Memory B cell (primary cell): ENCODE results near the gene UBA6.

Source experiments
- ATAC-seq: fragments of 150-1000 bp; cut with Tn5 transposase; 2 replicates; pipeline ENCODE4 v1.10.0; 2021; ENCODE audit warnings: low read depth, mild to moderate bottlenecking, moderate library complexity
- DNase-seq, 2 donors: peaks; one replicate each; pipeline ENCODE4 v3.0.0; 2022; ENCODE audit warnings: low spot score in 2 of 2
- H3K27ac Mint-ChIP-seq: one replicate; pipeline ENCODE4 v1.8.0; 2022; ENCODE audit warnings: mild to moderate bottlenecking, moderate library complexity, mixed read lengths
- H3K27me3 Mint-ChIP-seq: one replicate; pipeline ENCODE4 v1.8.0; 2022; ENCODE audit warnings: mixed read lengths
- H3K36me3 Mint-ChIP-seq: one replicate; pipeline ENCODE4 v1.8.0; 2022; ENCODE audit warnings: mild to moderate bottlenecking, mixed read lengths
- H3K4me1 Mint-ChIP-seq: one replicate; pipeline ENCODE4 v1.8.0; 2022; ENCODE audit warnings: mixed read lengths
- H3K4me3 Mint-ChIP-seq: one replicate; pipeline ENCODE4 v1.8.0; 2022; ENCODE audit warnings: mild to moderate bottlenecking, moderate library complexity, mixed read lengths
- H3K9me3 Mint-ChIP-seq: one replicate; pipeline ENCODE4 v1.8.0; 2022; ENCODE audit warnings: mixed read lengths

The UBA6 gene

GRCh38 chr4:67701517-67701850 lies 529 bp upstream of the UBA6 start:
- H3K27me3 Mint-ChIP-seq, result no peaks in the 10 kb centered on the region
- ATAC-seq (no peak), DNase-seq (no peak)
- H3K4me1 Mint-ChIP-seq, result peaks cover 35% of the 10 kb centered on the region
- H3K27ac Mint-ChIP-seq, result peak overlapping the region; percentile 95
- H3K4me3 Mint-ChIP-seq, result peak overlapping the region; percentile 97
- H3K36me3 Mint-ChIP-seq, result peaks cover 20% of the 10 kb centered on the region
- peaks cover 2% of the 10 kb centered on the region for H3K9me3 Mint-ChIP-seq

DNA sequence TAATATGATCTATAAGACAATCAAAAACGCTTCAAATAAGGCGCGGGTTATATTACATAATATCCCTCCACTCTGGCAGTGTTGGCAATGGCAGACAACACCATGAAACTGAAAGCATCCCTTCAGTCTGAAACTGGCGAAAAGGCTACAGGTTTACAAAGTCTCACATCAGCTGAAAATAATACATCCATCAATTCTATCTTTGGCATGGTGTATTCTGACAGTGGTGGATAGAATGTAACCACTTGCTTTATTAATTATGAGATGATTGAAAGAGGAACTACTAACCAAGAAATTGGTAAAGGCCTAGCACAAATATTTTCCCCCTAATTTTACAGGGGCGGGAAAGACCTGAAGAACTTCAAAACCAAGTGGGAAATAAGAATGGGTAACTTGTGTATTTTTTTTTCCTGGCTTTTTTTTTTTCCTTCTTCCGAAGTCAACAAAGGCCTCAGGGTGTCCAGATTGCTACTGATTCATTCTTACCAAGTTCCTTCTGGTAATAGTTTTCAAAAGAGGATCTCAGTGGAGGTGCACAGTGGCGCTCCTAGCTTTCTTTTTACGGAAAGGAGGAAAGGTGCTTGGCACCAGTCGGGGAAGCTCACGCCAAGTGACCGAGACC lies 728 bp downstream of the UBA6 start:
- ATAC-seq (peak; percentile 17), DNase-seq (peak in 1 of 2 donors; percentile 12)
- H3K4me3 Mint-ChIP-seq, result peak overlapping the region; percentile 97
- no peaks in the 10 kb centered on the region for H3K27me3 Mint-ChIP-seq
- peaks cover 32% of the 10 kb centered on the region for H3K4me1 Mint-ChIP-seq
- peaks cover 13% of the 10 kb centered on the region for H3K36me3 Mint-ChIP-seq
- no peaks in the 10 kb centered on the region for H3K9me3 Mint-ChIP-seq
- peak overlapping the region; percentile 95 for H3K27ac Mint-ChIP-seq

- Mint-ChIP-seq H3K27me3 (no peaks in the 10 kb centered on the region), H3K4me3 (peak overlapping the region; percentile 97), H3K27ac (peak overlapping the region; percentile 95), H3K36me3 (peaks cover 14% of the 10 kb centered on the region), H3K9me3 (no peaks in the 10 kb centered on the region), H3K4me1 (peaks cover 27% of the 10 kb centered on the region)
- DNase-seq (no peak), ATAC-seq (no peak)
Measured at GRCh38 chr4:67699603-67700002, 1.4 kb downstream of the UBA6 start.

DNA sequence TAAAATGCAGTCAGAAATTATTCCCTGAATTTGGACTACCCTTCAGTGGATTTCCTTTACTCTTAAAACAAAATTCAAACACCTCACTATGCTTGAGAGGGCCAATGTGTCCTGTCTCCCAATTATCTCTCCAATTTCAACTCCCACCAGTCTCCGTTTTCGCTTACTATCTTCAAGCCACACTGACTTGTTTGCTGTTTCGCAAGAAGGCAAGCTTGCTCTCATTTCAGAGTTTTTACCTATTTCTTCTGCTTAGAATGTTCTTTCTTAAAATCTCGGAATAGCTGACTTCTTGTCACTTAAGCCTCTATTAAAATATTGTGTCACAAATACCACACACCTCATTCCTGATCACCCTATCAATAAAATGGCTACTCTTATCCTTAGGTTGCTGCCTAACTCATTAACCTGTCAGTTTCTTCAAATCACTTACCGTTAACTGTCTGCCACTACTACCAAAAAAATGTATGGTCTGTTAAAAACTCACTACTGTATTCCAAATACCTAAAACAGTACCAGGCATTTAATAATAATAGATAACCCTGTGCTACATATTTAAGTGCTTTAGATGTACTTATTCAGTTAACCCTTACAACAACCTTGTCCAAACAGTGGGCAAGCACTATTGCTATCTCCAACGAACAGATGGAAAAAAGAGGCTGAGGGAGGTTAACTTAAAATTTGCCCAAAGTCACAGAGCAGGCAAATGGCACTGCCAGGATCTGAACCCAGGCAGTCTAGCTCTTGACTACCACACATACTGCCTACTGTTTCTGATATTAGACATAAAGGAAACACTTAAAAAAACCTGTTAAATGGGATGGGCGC lies 2.9 kb downstream of the UBA6 start:
- ATAC-seq, result no peak
- Mint-ChIP-seq H3K4me3 (no peak overlapping the region), H3K27me3 (no peaks in the 10 kb centered on the region), H3K36me3 (peaks cover 13% of the 10 kb centered on the region), H3K27ac (no peak overlapping the region), H3K4me1 (peaks cover 20% of the 10 kb centered on the region), H3K9me3 (no peaks in the 10 kb centered on the region)
- no peak for DNase-seq

- H3K36me3 Mint-ChIP-seq, result peaks cover 30% of the 10 kb centered on the region
Measured at GRCh38 chr4:67696061-67696460, 4.9 kb downstream of the UBA6 start.

GRCh38 chr4:67694662-67695061 lies 6.3 kb downstream of the UBA6 start:
- ATAC-seq, result no peak
- H3K4me1 Mint-ChIP-seq, result peaks cover 23% of the 10 kb centered on the region
- no peak overlapping the region for H3K4me3 Mint-ChIP-seq
- no peaks in the 10 kb centered on the region for H3K9me3 Mint-ChIP-seq
- H3K36me3 Mint-ChIP-seq, result peaks cover 35% of the 10 kb centered on the region
- no peak for DNase-seq
- no peaks in the 10 kb centered on the region for H3K27me3 Mint-ChIP-seq
- H3K27ac Mint-ChIP-seq, result no peak overlapping the region

More at GRCh38 chr4:67696061-67696460, 4.9 kb downstream of the UBA6 start:
- Mint-ChIP-seq H3K4me3 (no peak overlapping the region), H3K27ac (no peak overlapping the region), H3K9me3 (no peaks in the 10 kb centered on the region), H3K27me3 (no peaks in the 10 kb centered on the region), H3K4me1 (peaks cover 18% of the 10 kb centered on the region)
- ATAC-seq (no peak), DNase-seq (no peak)

DNA sequence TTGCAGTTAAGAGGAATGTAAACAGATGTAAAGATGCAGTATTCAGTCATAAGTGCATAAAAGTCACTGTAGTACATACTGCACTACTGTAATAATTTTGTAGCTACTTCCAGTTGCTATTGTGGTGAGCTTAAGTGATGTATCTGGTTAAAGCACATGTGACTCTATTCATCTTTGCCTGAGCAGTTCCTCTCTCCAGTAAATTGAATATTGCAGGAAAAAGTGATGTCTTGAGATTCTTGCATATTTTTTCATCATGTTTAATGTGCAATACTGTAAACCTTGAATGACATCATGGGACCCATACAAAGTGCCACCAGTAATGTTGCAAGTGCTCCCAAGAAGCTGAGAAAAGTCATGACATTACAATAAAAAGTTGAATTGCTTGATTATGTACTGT lies 9.6 kb downstream of the UBA6 start:
- H3K4me3 Mint-ChIP-seq, result no peak overlapping the region
- H3K27ac Mint-ChIP-seq, result no peak overlapping the region
- DNase-seq (no peak), ATAC-seq (no peak)
- H3K9me3 Mint-ChIP-seq, result no peaks in the 10 kb centered on the region
- peaks cover 37% of the 10 kb centered on the region for H3K36me3 Mint-ChIP-seq
- H3K27me3 Mint-ChIP-seq, result no peaks in the 10 kb centered on the region
- H3K4me1 Mint-ChIP-seq, result peaks cover 10% of the 10 kb centered on the region

GRCh38 chr4:67687636-67688035 lies 13.3 kb downstream of the UBA6 start:
- Mint-ChIP-seq H3K4me1 (peaks cover 14% of the 10 kb centered on the region), H3K4me3 (no peak overlapping the region), H3K27ac (no peak overlapping the region), H3K9me3 (no peaks in the 10 kb centered on the region), H3K27me3 (no peaks in the 10 kb centered on the region), H3K36me3 (peaks cover 24% of the 10 kb centered on the region)
- ATAC-seq (no peak), DNase-seq (no peak)

DNA sequence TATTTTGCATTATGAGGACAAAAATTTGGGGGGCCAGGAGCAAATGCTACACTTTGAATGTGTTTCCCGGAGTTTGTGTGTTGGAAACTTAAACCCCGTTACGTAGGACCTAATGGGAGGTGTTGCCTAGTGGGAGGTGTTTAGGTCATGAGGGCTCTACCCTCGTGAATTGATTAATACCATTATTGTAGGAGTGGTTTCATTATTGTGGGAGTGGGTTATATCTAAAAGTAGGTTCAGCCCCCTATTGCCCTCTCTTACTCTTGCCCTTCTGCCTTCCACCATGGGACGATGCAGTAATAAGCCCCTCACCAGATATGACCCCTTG lies 15.5 kb downstream of the UBA6 start:
- ATAC-seq, result no peak

GRCh38 chr4:67684839-67685531 lies 16.0 kb downstream of the UBA6 start:
- H3K36me3 Mint-ChIP-seq, result peaks cover 10% of the 10 kb centered on the region
- peak overlapping the region; percentile 11 for H3K27ac Mint-ChIP-seq
- no peak for ATAC-seq
- H3K4me3 Mint-ChIP-seq, result no peak overlapping the region
- DNase-seq, result no peak
- H3K9me3 Mint-ChIP-seq, result no peaks in the 10 kb centered on the region
- no peaks in the 10 kb centered on the region for H3K27me3 Mint-ChIP-seq
- peaks cover 8% of the 10 kb centered on the region for H3K4me1 Mint-ChIP-seq

More for the DNA sequence above, 15.5 kb downstream of the UBA6 start:
- peaks cover 11% of the 10 kb centered on the region for H3K36me3 Mint-ChIP-seq
- H3K27ac Mint-ChIP-seq, result peak overlapping the region; percentile 11
- DNase-seq, result no peak
- no peaks in the 10 kb centered on the region for H3K9me3 Mint-ChIP-seq
- H3K27me3 Mint-ChIP-seq, result no peaks in the 10 kb centered on the region
- peaks cover 12% of the 10 kb centered on the region for H3K4me1 Mint-ChIP-seq
- no peak overlapping the region for H3K4me3 Mint-ChIP-seq

- DNase-seq (no peak), ATAC-seq (no peak)
- H3K4me1 Mint-ChIP-seq, result peaks cover 5% of the 10 kb centered on the region
- H3K27me3 Mint-ChIP-seq, result no peaks in the 10 kb centered on the region
- no peak overlapping the region for H3K4me3 Mint-ChIP-seq
- no peak overlapping the region for H3K27ac Mint-ChIP-seq
- peaks cover 11% of the 10 kb centered on the region for H3K36me3 Mint-ChIP-seq
- no peaks in the 10 kb centered on the region for H3K9me3 Mint-ChIP-seq
Measured at GRCh38 chr4:67682266-67682665, 18.7 kb downstream of the UBA6 start.

DNA sequence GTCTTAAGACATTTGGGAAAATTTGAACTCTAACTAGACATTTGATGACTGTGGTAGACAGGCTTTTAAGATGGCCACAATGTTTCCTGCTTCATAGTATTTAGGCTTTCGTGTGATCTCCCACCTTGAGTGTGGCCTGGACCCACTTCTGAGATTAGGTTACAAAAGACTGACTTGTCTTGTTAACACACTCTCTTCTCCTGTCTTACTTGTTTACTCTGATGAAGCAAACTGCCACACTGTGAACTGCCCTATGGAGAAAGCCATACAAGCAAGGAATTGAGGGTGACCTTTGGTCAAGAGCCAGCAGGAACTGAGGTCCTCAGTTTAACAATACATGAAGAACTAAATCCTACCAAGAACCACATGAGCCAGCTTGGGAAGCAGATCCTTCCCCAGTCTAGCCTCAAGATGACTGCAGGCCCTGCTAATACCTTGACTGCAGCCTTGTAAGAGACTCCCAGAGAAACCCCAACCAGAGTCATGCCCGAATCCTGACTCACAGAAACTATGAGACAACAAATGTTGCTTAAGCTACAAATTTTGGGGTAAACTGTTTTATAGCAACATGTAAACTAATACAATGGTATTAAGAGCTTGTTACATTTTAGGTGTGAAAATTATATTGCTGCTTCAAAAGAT lies 20.3 kb downstream of the UBA6 start:
- no peaks in the 10 kb centered on the region for H3K9me3 Mint-ChIP-seq
- H3K27ac Mint-ChIP-seq, result no peak overlapping the region
- peaks cover 16% of the 10 kb centered on the region for H3K36me3 Mint-ChIP-seq
- no peaks in the 10 kb centered on the region for H3K27me3 Mint-ChIP-seq
- H3K4me3 Mint-ChIP-seq, result no peak overlapping the region
- ATAC-seq (no peak), DNase-seq (no peak)
- peaks cover 1% of the 10 kb centered on the region for H3K4me1 Mint-ChIP-seq

GRCh38 chr4:67678612-67679011 lies 22.3 kb downstream of the UBA6 start:
- H3K4me1 Mint-ChIP-seq, result no peaks in the 10 kb centered on the region

DNA sequence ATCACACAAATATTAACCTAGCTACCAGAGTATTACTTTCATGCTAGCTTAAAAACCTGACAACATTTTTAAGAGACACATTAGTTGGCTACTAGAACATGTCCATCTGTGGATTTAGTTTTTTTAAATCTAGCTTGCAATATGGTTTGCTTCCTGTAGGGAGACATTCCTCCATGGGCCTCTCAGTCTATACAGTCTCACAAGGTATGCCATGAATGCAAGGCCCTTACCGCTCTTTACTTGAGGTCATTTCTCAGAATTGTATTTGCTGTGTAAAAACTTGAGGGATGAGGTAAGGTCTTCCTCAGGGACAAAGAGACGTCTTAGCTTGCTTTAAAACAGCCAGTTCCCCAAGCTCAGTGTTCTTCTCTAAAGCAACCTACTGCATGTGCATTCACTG lies 26.9 kb downstream of the UBA6 start:
- no peaks in the 10 kb centered on the region for H3K27me3 Mint-ChIP-seq
- peaks cover 41% of the 10 kb centered on the region for H3K36me3 Mint-ChIP-seq
- no peak for DNase-seq
- H3K4me1 Mint-ChIP-seq, result no peaks in the 10 kb centered on the region
- ATAC-seq, result no peak
- H3K27ac Mint-ChIP-seq, result no peak overlapping the region
- H3K4me3 Mint-ChIP-seq, result no peak overlapping the region
- H3K9me3 Mint-ChIP-seq, result no peaks in the 10 kb centered on the region

More at GRCh38 chr4:67678612-67679011, 22.3 kb downstream of the UBA6 start:
- H3K4me3 Mint-ChIP-seq, result no peak overlapping the region
- no peaks in the 10 kb centered on the region for H3K9me3 Mint-ChIP-seq
- H3K36me3 Mint-ChIP-seq, result peaks cover 30% of the 10 kb centered on the region
- no peak for ATAC-seq
- DNase-seq, result no peak
- no peak overlapping the region for H3K27ac Mint-ChIP-seq
- no peaks in the 10 kb centered on the region for H3K27me3 Mint-ChIP-seq
